ACC112 (cell line): ENCODE measurements around the gene LRRC3C.

Experiments used
- H2AFZ ChIP-seq: fragments of 200-600 bp; sonication (generic); one replicate; pipeline ENCODE4 v1.6.0; 2017; ENCODE audit warnings: antibody characterized with exemption, low read length; ENCODE audit not compliant: unreplicated experiment
- H3K27ac ChIP-seq: fragments of 200-600 bp; sonication (generic); 2 replicates; pipeline ENCODE4 v1.5.1; 2014; ENCODE audit warnings: low read depth, mild to moderate bottlenecking, antibody characterized with exemption, low read length, moderate library complexity
- H3K27me3 ChIP-seq: fragments of 200-600 bp; sonication (generic); 2 replicates; pipeline ENCODE4 v1.6.1; 2014; ENCODE audit warnings: mild to moderate bottlenecking, antibody characterized with exemption, low read length, moderate library complexity, mixed read lengths; ENCODE audit not compliant: insufficient read depth
- H3K36me3 ChIP-seq: fragments of 200-600 bp; sonication (generic); 2 replicates; pipeline ENCODE4 v1.6.1; 2016; ENCODE audit warnings: mild to moderate bottlenecking, antibody characterized with exemption, low read length, moderate library complexity, mixed read lengths; ENCODE audit not compliant: insufficient read depth
- H3K4me1 ChIP-seq: fragments of 200-600 bp; sonication (generic); one replicate; pipeline ENCODE4 v1.6.1; 2016; ENCODE audit warnings: low read length, mixed read lengths; ENCODE audit not compliant: insufficient read depth, unreplicated experiment, control insufficient read depth
- H3K4me3 ChIP-seq: fragments of 200-600 bp; sonication (generic); 2 replicates; pipeline ENCODE4 v1.5.1; 2014; ENCODE audit warnings: mild to moderate bottlenecking, low read depth, low read length
- H3K79me2 ChIP-seq: fragments of 200-600 bp; sonication (generic); one replicate; pipeline ENCODE4 v1.6.0; 2016; ENCODE audit warnings: low read length; ENCODE audit not compliant: control insufficient read depth, unreplicated experiment, insufficient read depth

The LRRC3C gene

DNA sequence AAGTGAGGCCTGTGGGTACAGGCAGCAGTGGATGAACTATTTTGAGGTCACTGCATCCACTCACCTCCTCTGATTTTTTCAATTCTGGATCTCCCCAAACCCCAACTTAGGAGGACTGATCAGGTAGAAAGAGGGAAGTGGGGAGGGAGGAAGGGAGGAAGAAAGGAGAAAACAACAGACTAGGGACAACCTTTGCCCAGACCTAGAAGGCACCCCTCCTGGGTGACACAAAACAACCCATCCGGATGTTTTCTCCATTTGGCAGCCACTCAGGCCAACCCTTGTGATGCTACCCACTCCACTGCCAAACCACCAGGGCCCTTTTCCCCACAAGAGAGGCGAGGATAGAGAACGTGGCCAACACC, 2.9 kb upstream of the LRRC3C start:
- no peak overlapping the region for H2AFZ ChIP-seq

DNA sequence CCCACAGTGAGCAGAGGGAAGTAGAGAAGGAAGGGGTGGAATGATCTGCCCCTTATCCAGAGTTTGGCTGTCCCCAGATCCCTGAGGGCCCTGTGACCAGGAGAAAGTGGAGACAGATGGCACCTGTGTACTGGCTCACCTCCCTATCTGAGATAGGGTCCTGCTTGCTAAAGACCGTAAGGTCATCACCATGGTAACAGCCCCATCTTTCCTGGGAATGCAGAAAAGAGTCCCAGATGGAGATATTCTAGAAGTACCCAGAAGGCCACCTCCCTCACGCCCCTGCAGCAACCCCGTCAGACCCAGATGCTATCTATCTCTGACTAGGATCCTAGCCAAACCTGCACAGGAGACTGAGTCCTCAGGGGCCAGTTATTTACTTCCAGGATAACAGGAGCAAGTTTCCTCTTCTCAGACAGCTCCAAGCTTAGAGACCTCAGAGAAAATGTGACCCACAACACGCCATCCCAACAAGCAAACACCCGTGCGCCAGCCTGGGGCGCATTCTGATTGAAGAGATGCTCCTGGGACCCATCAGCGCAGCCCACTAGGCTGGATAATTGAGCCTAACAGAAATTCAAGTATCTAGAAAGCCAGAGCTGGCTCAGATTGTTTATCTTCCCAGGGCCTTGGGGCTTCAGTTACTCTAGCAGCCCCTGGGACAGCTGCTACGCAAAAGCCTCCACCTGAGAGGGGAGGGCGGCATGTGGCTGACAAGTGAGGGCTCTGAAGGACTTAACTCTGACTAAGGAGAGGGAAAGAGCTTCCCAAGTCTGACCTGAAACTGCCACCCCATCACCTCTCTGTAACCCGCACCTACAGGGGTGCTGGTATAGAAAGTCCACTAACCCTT, 2.0 kb upstream of the LRRC3C start:
- Histone ChIP-seq H3K36me3 (peaks cover 13% of the 10 kb centered on the region; the same call in 1 of the 2 replicates), H3K79me2 (peaks cover 36% of the 10 kb centered on the region), H2AFZ (no peak overlapping the region), H3K4me1 (peaks cover 52% of the 10 kb centered on the region), H3K4me3 (peak overlapping the region; percentile 86; the same call in 1 of the 2 replicates), H3K27ac (no peak overlapping the region), H3K27me3 (no peaks in the 10 kb centered on the region)

More for the DNA sequence above, 2.9 kb upstream of the LRRC3C start:
- H3K4me3 ChIP-seq: no peak overlapping the region
- peaks cover 36% of the 10 kb centered on the region for H3K79me2 ChIP-seq
- peak overlapping the region; percentile 29; the same call in 1 of the 2 replicates for H3K27ac ChIP-seq
- peaks cover 20% of the 10 kb centered on the region; the same call in 1 of the 2 replicates for H3K36me3 ChIP-seq
- H3K4me1 ChIP-seq: peaks cover 48% of the 10 kb centered on the region
- H3K27me3 ChIP-seq: no peaks in the 10 kb centered on the region

DNA sequence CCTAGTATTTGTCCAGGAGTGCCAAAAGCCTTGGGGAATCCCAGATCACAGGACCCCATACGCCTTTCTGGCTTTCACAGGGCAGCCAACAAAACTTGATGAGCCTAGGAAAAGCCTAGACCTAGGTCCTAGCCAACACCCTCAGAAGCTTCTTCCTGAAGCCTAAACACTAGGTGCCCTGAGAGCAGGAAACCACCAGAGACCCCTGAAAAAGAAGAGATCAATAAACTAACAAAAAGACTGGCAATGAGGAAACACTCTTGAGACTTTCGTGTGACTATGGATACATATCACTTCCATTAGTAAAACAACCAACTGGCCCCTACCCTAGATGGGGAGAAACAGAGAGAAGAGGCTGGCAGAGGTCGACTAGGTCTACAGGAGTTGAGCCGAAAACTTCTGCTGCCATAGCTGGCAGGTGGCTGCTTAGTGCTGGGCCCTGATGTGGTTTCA, 1.4 kb upstream of the LRRC3C start:
- peak overlapping the region; percentile 86 for H3K4me3 ChIP-seq
- H3K27me3 ChIP-seq: no peaks in the 10 kb centered on the region
- H3K4me1 ChIP-seq: peaks cover 52% of the 10 kb centered on the region
- H3K27ac ChIP-seq: no peak overlapping the region
- peaks cover 36% of the 10 kb centered on the region for H3K79me2 ChIP-seq
- no peak overlapping the region for H2AFZ ChIP-seq
- peaks cover 13% of the 10 kb centered on the region; the same call in 1 of the 2 replicates for H3K36me3 ChIP-seq

DNA sequence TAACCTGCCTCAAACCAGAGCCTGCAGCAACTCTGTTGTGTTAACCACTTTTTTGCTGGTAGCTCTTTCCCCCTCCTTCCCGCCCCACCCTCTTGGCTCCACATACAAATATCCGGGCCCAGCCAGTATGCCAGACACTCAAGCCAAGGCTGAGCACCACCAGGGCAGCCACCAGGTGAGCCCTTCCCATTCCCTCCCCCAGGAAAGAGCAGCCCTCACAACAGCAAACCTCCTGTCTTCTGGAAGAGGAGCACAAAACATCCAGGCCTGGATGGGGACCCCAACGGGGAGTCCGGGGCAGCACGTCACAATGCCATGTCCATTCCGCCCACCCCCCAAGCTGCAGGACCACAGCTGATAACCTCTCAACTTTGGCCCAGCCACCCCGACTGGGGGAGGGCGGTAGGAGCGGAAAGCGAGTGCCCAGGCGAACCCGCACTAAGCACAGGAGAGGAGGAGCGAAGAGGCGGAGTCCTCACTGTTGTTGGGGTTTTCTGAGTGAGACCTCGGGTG, 888 bp upstream of the LRRC3C start:
- peak overlapping the region; percentile 56; the same call in 1 of the 2 replicates for H3K27ac ChIP-seq
- peaks cover 12% of the 10 kb centered on the region; the same call in 1 of the 2 replicates for H3K36me3 ChIP-seq
- H3K27me3 ChIP-seq: no peaks in the 10 kb centered on the region
- H2AFZ ChIP-seq: peak overlapping the region; percentile 9
- peaks cover 52% of the 10 kb centered on the region for H3K4me1 ChIP-seq
- peak overlapping the region; percentile 86 for H3K4me3 ChIP-seq
- H3K79me2 ChIP-seq: peaks cover 36% of the 10 kb centered on the region

DNA sequence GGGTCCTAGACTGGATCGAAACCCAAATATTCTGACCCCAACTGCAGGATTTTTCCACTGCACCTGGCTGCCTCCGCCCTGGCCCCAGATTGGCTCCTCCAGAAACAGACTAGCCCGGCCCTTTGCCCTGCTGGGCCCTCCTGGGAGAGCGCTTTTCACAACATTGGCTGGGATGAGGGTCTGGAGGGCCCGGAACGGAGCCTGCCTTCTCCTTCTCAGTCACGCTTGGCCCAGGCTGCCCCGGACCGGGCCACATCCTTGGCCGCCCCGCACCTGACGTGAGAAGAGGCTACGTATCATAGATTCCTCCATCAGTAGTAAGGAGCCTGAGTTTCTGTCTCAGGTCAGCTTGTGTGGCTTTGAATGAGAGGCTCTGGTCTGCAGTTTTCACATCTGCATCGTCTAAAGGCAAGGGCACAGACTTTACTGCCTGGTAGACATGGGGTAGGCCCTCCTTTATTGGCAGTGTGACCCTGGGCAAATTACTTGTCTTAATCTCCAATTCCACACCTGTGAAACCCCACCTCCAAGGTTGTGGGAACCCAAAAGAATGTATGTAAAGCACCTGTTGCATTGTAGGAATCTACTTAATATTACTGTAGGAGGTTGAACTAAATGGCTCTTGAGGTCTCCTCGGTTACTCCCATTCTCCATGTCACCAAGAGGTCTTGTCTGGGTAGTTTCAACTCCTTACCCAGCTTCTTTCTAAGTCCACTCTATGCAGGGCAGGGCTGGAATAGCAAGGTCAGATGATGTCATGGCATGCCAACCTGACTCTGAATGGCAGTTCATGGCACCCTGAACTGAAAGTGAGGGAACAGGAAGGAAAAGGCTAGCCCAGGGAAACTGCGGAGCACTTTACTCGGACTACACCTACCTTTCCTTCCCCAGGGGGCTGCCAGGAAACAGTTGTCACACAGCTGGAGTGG, 661 bp downstream of the LRRC3C start:
- Histone ChIP-seq H3K36me3 (no peaks in the 10 kb centered on the region; the same call in 1 of the 2 replicates), H3K4me1 (peaks cover 52% of the 10 kb centered on the region), H3K27me3 (no peaks in the 10 kb centered on the region), H2AFZ (peak overlapping the region; percentile 16), H3K27ac (peak overlapping the region; percentile 92), H3K79me2 (peaks cover 36% of the 10 kb centered on the region), H3K4me3 (peak overlapping the region; percentile 86)

DNA sequence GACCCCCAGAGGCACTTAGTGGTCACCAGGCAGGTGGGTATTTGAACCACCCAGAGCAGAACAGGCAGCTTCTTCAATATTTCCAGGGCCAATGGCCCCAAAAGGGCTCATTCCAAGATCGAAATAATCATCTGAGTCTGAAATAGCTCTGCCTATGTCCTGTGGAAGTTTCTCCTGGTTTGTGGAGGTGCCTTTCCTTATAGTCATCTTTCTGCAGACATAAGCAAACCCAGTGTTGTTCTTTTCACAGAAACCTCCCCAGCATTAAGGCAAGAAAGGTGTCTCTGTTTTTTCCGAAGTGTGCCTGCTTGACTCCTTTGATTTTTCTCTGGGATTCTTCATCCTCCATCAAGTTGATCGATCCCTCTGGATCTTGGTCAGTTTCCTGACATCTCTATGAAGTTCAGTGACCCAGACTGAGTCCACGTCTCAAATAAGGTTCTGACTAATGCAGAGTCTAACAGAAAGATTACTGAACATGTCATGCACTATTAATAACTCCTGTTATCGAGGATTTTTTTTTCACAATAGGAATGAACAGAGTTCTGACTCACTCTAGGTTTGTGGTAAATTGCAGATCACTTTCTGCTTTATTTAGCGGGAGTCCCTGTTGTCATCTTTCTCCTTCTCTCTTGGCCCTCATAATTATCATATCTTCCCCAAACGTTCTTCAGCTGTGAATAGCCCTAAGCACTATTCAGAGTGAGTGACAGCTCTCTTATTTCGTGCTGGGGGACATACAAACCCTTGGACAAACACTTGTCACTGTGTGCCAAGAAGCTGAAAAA, 1.5 kb downstream of the LRRC3C start:
- Histone ChIP-seq H2AFZ (no peak overlapping the region), H3K27ac (peak overlapping the region; percentile 92), H3K4me1 (peaks cover 47% of the 10 kb centered on the region), H3K36me3 (no peaks in the 10 kb centered on the region), H3K79me2 (peaks cover 28% of the 10 kb centered on the region), H3K27me3 (no peaks in the 10 kb centered on the region), H3K4me3 (peak overlapping the region; percentile 53)

DNA sequence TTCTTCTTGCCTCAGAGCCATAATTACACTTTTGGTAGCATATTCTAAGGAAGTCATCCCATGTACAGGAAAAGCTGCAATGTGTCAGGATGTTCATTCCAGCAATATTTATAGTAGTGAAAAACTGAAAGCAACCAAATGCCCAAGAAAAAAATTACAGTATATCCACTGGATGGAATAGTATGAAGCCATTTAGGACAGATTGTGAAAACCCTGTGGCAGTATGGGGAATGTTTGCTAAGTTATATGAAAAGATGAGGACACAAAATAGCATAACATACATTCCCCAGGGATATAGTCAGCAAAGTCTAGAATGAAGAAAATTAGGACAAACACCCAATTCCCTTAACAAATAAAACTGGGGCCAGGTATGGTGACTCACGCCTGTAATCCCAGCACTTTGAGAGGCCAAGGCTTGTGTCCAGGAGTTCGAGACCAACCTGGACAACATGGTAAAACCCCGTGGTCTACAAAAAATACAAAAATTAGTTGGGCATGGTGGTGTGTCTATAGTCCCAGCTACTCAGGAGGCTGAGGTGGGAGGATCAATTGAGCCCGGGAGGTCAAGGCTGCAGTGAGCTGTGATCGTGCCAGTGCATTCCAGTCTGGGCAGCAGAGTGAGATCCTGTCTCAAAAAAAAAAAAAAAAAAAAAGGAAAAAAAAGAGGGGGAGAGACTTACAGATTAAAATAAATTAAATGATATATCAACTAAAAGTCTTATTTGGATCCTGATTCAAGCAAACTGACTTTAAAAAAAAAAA, 2.3 kb downstream of the LRRC3C start:
- H3K4me1 ChIP-seq: peaks cover 39% of the 10 kb centered on the region
- no peak overlapping the region for H2AFZ ChIP-seq
- peak overlapping the region; percentile 53 for H3K4me3 ChIP-seq
- H3K27ac ChIP-seq: peak overlapping the region; percentile 92
- H3K79me2 ChIP-seq: peaks cover 23% of the 10 kb centered on the region
- H3K36me3 ChIP-seq: no peaks in the 10 kb centered on the region
- no peaks in the 10 kb centered on the region for H3K27me3 ChIP-seq

DNA sequence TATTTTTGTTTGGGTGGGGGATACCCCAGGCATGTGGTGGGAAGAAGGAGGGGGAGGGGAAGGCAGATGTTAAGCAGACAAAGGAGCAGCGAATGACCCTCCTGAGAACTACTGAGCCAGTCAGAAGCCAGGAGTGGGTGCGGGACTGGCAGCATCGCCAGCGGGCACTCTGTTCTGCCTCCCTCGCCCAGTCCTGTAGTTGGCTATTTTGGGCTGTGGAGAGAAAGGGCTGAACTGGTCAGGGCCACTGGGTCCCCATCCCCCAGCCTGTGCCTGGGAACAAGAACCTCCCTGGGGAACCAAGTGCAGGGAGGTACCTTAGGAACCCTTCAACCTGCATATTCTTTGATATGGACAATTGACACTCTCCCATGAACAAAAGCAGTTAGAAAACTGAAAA, 6.4 kb downstream of the LRRC3C start:
- H3K27me3 ChIP-seq: no peaks in the 10 kb centered on the region
- no peak overlapping the region for H2AFZ ChIP-seq
- H3K79me2 ChIP-seq: no peaks in the 10 kb centered on the region
- no peak overlapping the region for H3K27ac ChIP-seq
- no peaks in the 10 kb centered on the region for H3K36me3 ChIP-seq
- H3K4me1 ChIP-seq: peaks cover 19% of the 10 kb centered on the region
- no peak overlapping the region for H3K4me3 ChIP-seq

DNA sequence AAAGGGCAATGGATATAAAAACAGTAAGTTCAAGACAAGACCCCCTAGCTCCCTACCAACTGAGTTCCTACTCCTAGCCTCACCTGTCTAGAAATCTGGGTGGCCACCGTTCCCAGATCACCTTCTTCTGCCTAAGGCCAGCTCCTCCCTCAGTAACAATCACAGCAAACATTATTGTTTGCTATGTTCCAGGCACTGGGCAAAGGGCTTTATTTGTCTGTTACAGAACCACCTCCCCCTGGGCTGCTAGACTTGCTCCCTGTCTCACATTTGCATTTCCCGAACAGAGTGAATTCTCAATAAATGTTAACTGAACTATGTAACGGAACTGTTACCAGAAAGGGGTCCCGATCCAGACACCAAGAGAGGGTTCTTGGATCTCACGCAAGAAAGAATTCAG, 6.8 kb downstream of the LRRC3C start:
- Histone ChIP-seq H3K36me3 (no peaks in the 10 kb centered on the region), H3K4me1 (peaks cover 21% of the 10 kb centered on the region), H2AFZ (no peak overlapping the region), H3K27ac (no peak overlapping the region), H3K27me3 (no peaks in the 10 kb centered on the region), H3K4me3 (no peak overlapping the region), H3K79me2 (no peaks in the 10 kb centered on the region)
